Endothelial cell of umbilical vein (primary cell): Measurements from ENCODE around the gene PPM1G. TPM values are rescaled to one million over a fixed set of nuclear protein-coding genes. Genes with fewer than 3 reads are reported as not detected.

Source experiments
- BruUV-seq: library from RNA; stranded (reverse); fragments of 400-500 nt; replicated peaks from 2 replicates; lab custom pipeline; 2021; lab: Mats Ljungman, UMichigan
- CTCF ChIA-PET: fragments of 300-600, 350-600 bp; sonication (Branson Sonifier 250); formaldehyde crosslinking; loops from one replicate; lab custom pipeline; 2021; ENCODE audit warnings: antibody characterized with exemption, inconsistent platforms; lab: Charles Lee
- POLR2A ChIA-PET: fragments of 300-600, 350-600 bp; sonication (Branson Sonifier 250); formaldehyde crosslinking; loops from one replicate; lab custom pipeline; 2021; ENCODE audit warnings: antibody characterized with exemption, inconsistent platforms; lab: Charles Lee
- DNase-seq: peaks from one replicate; pipeline ENCODE4 v3.0.0-alpha.2; 2011; ENCODE audit warnings: low read depth, low spot score
- FAIRE-seq: peaks from 2 replicates; lab custom pipeline; 2011; peaks lifted over from hg19 to GRCh38; lab: Jason Lieb, UNC
- H2AFZ ChIP-seq: 2 replicates; pipeline ENCODE4 v1.6.0; 2012; ENCODE audit warnings: low read depth, low read length, control low read depth, inconsistent platforms
- H3K27ac ChIP-seq: 2 replicates; pipeline ENCODE4 v1.5.1; 2011; ENCODE audit warnings: low read depth, mild to moderate bottlenecking, control low read depth, low read length, moderate library complexity; ENCODE audit not compliant: insufficient read depth
- H3K27me3 ChIP-seq, 2 experiments: 2 replicates each; pipeline versions ENCODE4 v1.6.0 to v1.6.1; 2011; ENCODE audit warnings: low read length in 2 of 2, mixed read lengths in 1 of 2; ENCODE audit not compliant: control insufficient read depth in 2 of 2, insufficient read depth in 2 of 2
- H3K36me3 ChIP-seq, 2 experiments: 2 replicates in 1 of 2; 3 replicates in 1 of 2; pipeline ENCODE4 v1.5.1; 2011; ENCODE audit warnings: low read length in 2 of 2, mild to moderate bottlenecking in 1 of 2, moderate library complexity in 1 of 2; ENCODE audit not compliant: control insufficient read depth in 2 of 2, insufficient read depth in 2 of 2; ENCODE audit errors: extremely low read depth in 1 of 2
- H3K4me1 ChIP-seq: 3 replicates; pipeline ENCODE4 v1.5.1; 2011; ENCODE audit warnings: mild to moderate bottlenecking, low read length; ENCODE audit not compliant: control insufficient read depth, insufficient read depth; ENCODE audit errors: extremely low read depth
- H3K4me2 ChIP-seq: 2 replicates; pipeline ENCODE4 v1.6.1; 2011; ENCODE audit warnings: low read length, control low read depth, mixed read lengths; ENCODE audit not compliant: insufficient read depth
- H3K4me3 ChIP-seq, 3 experiments: fragments of 200-600 bp in 1 of 3; sonication (generic), shearing (Covaris generic) in 1 of 3; replicated peaks in 1 of 3; 2 replicates each; pipeline ENCODE4 v1.5.1; 2011 to 2016; ENCODE audit warnings: control low read depth in 3 of 3, low read length in 3 of 3, mild to moderate bottlenecking in 2 of 3, inconsistent platforms in 1 of 3, low read depth in 1 of 3, moderate library complexity in 1 of 3; ENCODE audit not compliant: insufficient read depth in 1 of 3
- H3K79me2 ChIP-seq: 2 replicates; pipeline ENCODE4 v1.6.0; 2012; ENCODE audit warnings: low read length, inconsistent platforms; ENCODE audit not compliant: control insufficient read depth, insufficient read depth
- H3K9ac ChIP-seq: replicated peaks from 2 replicates; pipeline ENCODE3; 2011; ENCODE audit warnings: low read length, control low read depth; ENCODE audit not compliant: insufficient read depth; ENCODE audit errors: extremely low read depth
- H3K9me1 ChIP-seq: replicated peaks from 3 replicates; pipeline ENCODE4 v1.6.0; 2011; ENCODE audit warnings: mild to moderate bottlenecking, low read length; ENCODE audit not compliant: control insufficient read depth, insufficient read depth; ENCODE audit errors: extremely low read depth
- H3K9me3 ChIP-seq: replicated peaks from 2 replicates; pipeline ENCODE4 v1.5.1; 2012; ENCODE audit warnings: low read length, inconsistent platforms; ENCODE audit not compliant: control insufficient read depth, insufficient read depth
- H4K20me1 ChIP-seq: replicated peaks from 2 replicates; pipeline ENCODE3; 2011; ENCODE audit warnings: mild to moderate bottlenecking, low read length; ENCODE audit not compliant: control insufficient read depth, insufficient read depth; ENCODE audit errors: extremely low read depth
- GATA2 ChIP-seq: IDR thresholded peaks from 2 replicates; pipeline ENCODE4 v1.7.0; 2011; ENCODE audit warnings: low read depth, mild to moderate bottlenecking, moderate library complexity, mixed read lengths, low read length; ENCODE audit not compliant: insufficient read length, insufficient read depth
- JUN ChIP-seq: IDR thresholded peaks from 2 replicates; pipeline ENCODE4 v1.6.1; 2011; ENCODE audit warnings: borderline replicate concordance, low read depth; ENCODE audit not compliant: insufficient read length, insufficient read depth
- MYC ChIP-seq: IDR thresholded peaks from one replicate; pipeline ENCODE4 v1.6.1; 2011; ENCODE audit warnings: mild to moderate bottlenecking, low read depth, low read length
- POLR2AphosphoS5 ChIP-seq: IDR thresholded peaks from 2 replicates; pipeline ENCODE4 v1.6.1; 2012; ENCODE audit warnings: low read depth, mild to moderate bottlenecking, control low read depth, low read length, moderate library complexity; ENCODE audit not compliant: insufficient read depth
- dilution Hi-C: fragments of 300-500 bp; cut with MboI; formaldehyde crosslinking; loops from one replicate; pipeline ENCODE4 v1.15.0; 2019; ENCODE audit warnings: low sequenced_read_pairs; ENCODE audit not compliant: extremely low pct_ligation_motif_present
- intact Hi-C: fragments of 100-400 bp; cut with micrococcal nuclease; formaldehyde crosslinking; loops from one replicate; pipeline ENCODE4 v1.10.0; 2022
- polyA plus RNA-seq, 4 experiments: library from polyadenylated mRNA; depleted of rRNA in 3 of 4; stranded (reverse) in 3 of 4; unstranded in 1 of 4; fragments of >200 nt; gene quantifications; 2 replicates each; pipeline versions ENCODE4 v1.2.1 to v1.2.3, GENCODE V29; 2011 to 2012; ENCODE audit warnings: missing spikeins in 1 of 4
- total RNA-seq: library from RNA; stranded (reverse); gene quantifications from 2 replicates; pipeline ENCODE4 v1.2.3, GENCODE V29; 2021
- TF ChIP-seq, protein P1 (sequence below): IDR thresholded peaks from 2 replicates; pipeline ENCODE4 v1.6.1; 2011; ENCODE audit not compliant: insufficient read depth, insufficient read length
- TF ChIP-seq, protein P2 (sequence below), 2 donors: IDR thresholded peaks; 1 replicate in 1 of 2; 2 replicates in 1 of 2; pipeline ENCODE4 v1.5.1; 2011; ENCODE audit warnings: low read length in 2 of 2, mild to moderate bottlenecking in 2 of 2, moderate library complexity in 2 of 2, control low read depth in 1 of 2, inconsistent platforms in 1 of 2, low read depth in 1 of 2; ENCODE audit not compliant: insufficient read depth in 1 of 2; ENCODE audit errors: extremely low read depth in 1 of 2

Gene PPM1G
- total and polyA plus RNA-seq, 2 donors (not counting 3 experiments of a cell fraction or from before 2014, with no cell fraction given), result 48.1 to 135 TPM

DNA sequence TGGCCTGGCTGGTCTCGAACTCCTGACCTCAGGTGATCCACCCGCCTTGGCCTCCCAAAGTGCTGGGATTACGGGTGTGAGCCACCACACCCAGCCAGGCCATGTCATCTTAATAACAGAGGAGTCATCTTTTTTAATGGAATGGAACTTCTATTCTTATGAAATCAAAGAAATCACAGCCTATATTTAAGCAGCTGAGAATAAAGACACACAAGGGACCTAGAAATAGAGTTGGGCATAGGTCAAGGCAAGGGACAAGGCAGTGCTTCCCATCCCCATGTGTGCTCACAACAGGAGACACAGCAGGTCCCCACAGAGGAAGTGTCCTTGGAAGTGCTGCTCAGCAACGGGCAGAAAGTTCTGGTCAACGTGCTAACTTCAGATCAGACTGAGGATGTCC, 35.8 kb downstream of the PPM1G start:
- CTCF ChIA-PET, result no interaction called here
- H4K20me1 ChIP-seq, result no peaks in the 10 kb centered on the region
- H3K9me1 ChIP-seq, result no peaks in the 10 kb centered on the region
- no peak for FAIRE-seq
- POLR2A ChIA-PET, result no interaction called here
- no peak for DNase-seq
- no peaks in the 10 kb centered on the region for H3K9me3 ChIP-seq
- peaks cover 14% of the 10 kb centered on the region for H3K4me1 ChIP-seq
- H3K9ac ChIP-seq, result no peak overlapping the region
- peaks cover 34% of the 10 kb centered on the region for H3K79me2 ChIP-seq
- TF ChIP-seq, protein P1, sequence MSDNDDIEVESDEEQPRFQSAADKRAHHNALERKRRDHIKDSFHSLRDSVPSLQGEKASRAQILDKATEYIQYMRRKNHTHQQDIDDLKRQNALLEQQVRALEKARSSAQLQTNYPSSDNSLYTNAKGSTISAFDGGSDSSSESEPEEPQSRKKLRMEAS, result no peak
- TF ChIP-seq MYC (no peak), GATA2 (no peak), POLR2AphosphoS5 (no peak), JUN (no peak)
- TF ChIP-seq, protein P2, sequence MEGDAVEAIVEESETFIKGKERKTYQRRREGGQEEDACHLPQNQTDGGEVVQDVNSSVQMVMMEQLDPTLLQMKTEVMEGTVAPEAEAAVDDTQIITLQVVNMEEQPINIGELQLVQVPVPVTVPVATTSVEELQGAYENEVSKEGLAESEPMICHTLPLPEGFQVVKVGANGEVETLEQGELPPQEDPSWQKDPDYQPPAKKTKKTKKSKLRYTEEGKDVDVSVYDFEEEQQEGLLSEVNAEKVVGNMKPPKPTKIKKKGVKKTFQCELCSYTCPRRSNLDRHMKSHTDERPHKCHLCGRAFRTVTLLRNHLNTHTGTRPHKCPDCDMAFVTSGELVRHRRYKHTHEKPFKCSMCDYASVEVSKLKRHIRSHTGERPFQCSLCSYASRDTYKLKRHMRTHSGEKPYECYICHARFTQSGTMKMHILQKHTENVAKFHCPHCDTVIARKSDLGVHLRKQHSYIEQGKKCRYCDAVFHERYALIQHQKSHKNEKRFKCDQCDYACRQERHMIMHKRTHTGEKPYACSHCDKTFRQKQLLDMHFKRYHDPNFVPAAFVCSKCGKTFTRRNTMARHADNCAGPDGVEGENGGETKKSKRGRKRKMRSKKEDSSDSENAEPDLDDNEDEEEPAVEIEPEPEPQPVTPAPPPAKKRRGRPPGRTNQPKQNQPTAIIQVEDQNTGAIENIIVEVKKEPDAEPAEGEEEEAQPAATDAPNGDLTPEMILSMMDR (IDR thresholded peaks at IDR 0.05; ENCODE audit: extremely low read depth in 1 of 2, insufficient read depth in 1 of 2, low read depth in 1 of 2, low read length in 2 of 2), result no peak
- H3K27ac ChIP-seq, result no peak overlapping the region
- intact Hi-C loops (loop anchor here (5.0 kb wide), 2 partner anchors 126 to 161 kb away; partner anchors contain the start of genes ATRAID and SLC5A6), dilution Hi-C loops (no loop called here)
- no TSS peak for BruUV-seq
- H3K36me3 ChIP-seq, result peaks cover 20 to 43% of the 10 kb centered on the region in 2 experiments
- no peak overlapping the region for H3K4me3 ChIP-seq
- no peak overlapping the region for H3K4me2 ChIP-seq
- no peaks in the 10 kb centered on the region for H3K27me3 ChIP-seq
- no peak overlapping the region for H2AFZ ChIP-seq
